Common myeloid progenitor, CD34-positive (primary cell): Measurements from ENCODE around the gene DGKB.

ENCODE experiments used
- CTCF ChIA-PET: fragments of 350-600 bp; sonication (Branson Sonifier 250); formaldehyde crosslinking; loops from one replicate; lab custom pipeline; 2021; ENCODE audit warnings: antibody characterized with exemption; lab: Charles Lee
- POLR2A ChIA-PET: fragments of 350-600 bp; sonication (Branson Sonifier 250); formaldehyde crosslinking; loops from one replicate; lab custom pipeline; 2021; ENCODE audit warnings: antibody characterized with exemption; lab: Charles Lee
- DNase-seq, 3 donors: peaks; one replicate each; pipeline versions ENCODE4 v3.0.0 to v3.0.0-alpha.2; 2013
- H3K27ac ChIP-seq, 2 experiments: 1 replicate in 1 of 2; 2 replicates in 1 of 2; pipeline ENCODE4 v1.7.0; 2013; ENCODE audit warnings: inconsistent platforms in 2 of 2, low read length in 2 of 2, mild to moderate bottlenecking in 2 of 2, low read depth in 1 of 2, moderate library complexity in 1 of 2; ENCODE audit not compliant: severe bottlenecking in 2 of 2, insufficient read depth in 1 of 2, poor library complexity in 1 of 2
- H3K27me3 ChIP-seq, 5 experiments: replicated peaks in 2 of 5; 1 replicate in 3 of 5; 2 replicates in 2 of 5; pipeline versions ENCODE4 v1.6.1 to v1.7.0; 2013; ENCODE audit warnings: low read length in 4 of 5, mild to moderate bottlenecking in 2 of 5, moderate library complexity in 2 of 5, inconsistent platforms in 1 of 5; ENCODE audit not compliant: insufficient read depth in 5 of 5, control insufficient read depth in 4 of 5
- H3K36me3 ChIP-seq, 4 experiments: 1 replicate in 2 of 4; 2 replicates in 2 of 4; pipeline versions ENCODE4 v1.6.1 to v1.7.0; 2013; ENCODE audit warnings: low read length in 3 of 4, control low read depth in 1 of 4, mild to moderate bottlenecking in 1 of 4; ENCODE audit not compliant: control insufficient read depth in 4 of 4, insufficient read depth in 4 of 4
- H3K4me1 ChIP-seq, 4 experiments: 1 replicate in 3 of 4; 2 replicates in 1 of 4; pipeline versions ENCODE4 v1.6.1 to v1.7.1; 2013; ENCODE audit warnings: low read length in 3 of 4, mild to moderate bottlenecking in 3 of 4, control low read depth in 1 of 4, inconsistent platforms in 1 of 4, moderate library complexity in 1 of 4; ENCODE audit not compliant: control insufficient read depth in 4 of 4, insufficient read depth in 4 of 4; ENCODE audit errors: control extremely low read depth in 1 of 4
- H3K4me3 ChIP-seq, 7 experiments: 1 replicate in 4 of 7; 2 replicates in 3 of 7; pipeline versions ENCODE4 v1.5.1 to v1.7.0; 2013; ENCODE audit warnings: mild to moderate bottlenecking in 7 of 7, low read length in 6 of 7, moderate library complexity in 6 of 7, inconsistent platforms in 2 of 7, low read depth in 2 of 7, control low read depth in 1 of 7; ENCODE audit not compliant: insufficient read depth in 4 of 7, control insufficient read depth in 1 of 7; ENCODE audit errors: extremely low read depth in 1 of 7
- H3K9me3 ChIP-seq, 5 experiments: 1 replicate in 4 of 5; 2 replicates in 1 of 5; pipeline versions ENCODE4 v1.6.1 to v1.7.1; 2013; ENCODE audit warnings: low read length in 4 of 5, mild to moderate bottlenecking in 2 of 5, inconsistent platforms in 1 of 5, low read depth in 1 of 5, moderate library complexity in 1 of 5; ENCODE audit not compliant: control insufficient read depth in 4 of 5, insufficient read depth in 2 of 5; ENCODE audit errors: control extremely low read depth in 1 of 5
- WGBS: methylation state at CpG from one replicate; pipeline ENCODE4 v1.1.5; 2013; ENCODE audit not compliant: insufficient coverage; 5-methylcytosine and 5-hydroxymethylcytosine counted together

DGKB gene

GRCh38 chr7:14430926-14431325 is 471.6 kb downstream of the DGKB start:
- no peak for DNase-seq
- Histone ChIP-seq H3K27me3 (no peaks in the 10 kb centered on the region), H3K4me3 (no peak overlapping the region), H3K9me3 (no peaks in the 10 kb centered on the region), H3K4me1 (no peaks in the 10 kb centered on the region), H3K36me3 (no peaks in the 10 kb centered on the region), H3K27ac (no peak overlapping the region)
- ChIA-PET CTCF (no interaction called here), POLR2A (no interaction called here)
- WGBS: 88% methylated on average over 1 of the region's 3 CpGs

- no peaks in the 10 kb centered on the region for H3K9me3 ChIP-seq
- ChIA-PET CTCF (no interaction called here), POLR2A (no interaction called here)
- no peak for DNase-seq
- H3K27ac ChIP-seq: no peak overlapping the region
- no CpG with 5 or more reads among the region's 1 CpG for WGBS
- H3K4me3 ChIP-seq: no peak overlapping the region
- H3K27me3 ChIP-seq: no peaks in the 10 kb centered on the region
- no peaks in the 10 kb centered on the region for H3K36me3 ChIP-seq
- H3K4me1 ChIP-seq: no peaks in the 10 kb centered on the region
Measured at GRCh38 chr7:14425559-14425958, 477.0 kb downstream of the DGKB start.

- DNase-seq: no peak
- no peaks in the 10 kb centered on the region for H3K36me3 ChIP-seq
- POLR2A ChIA-PET: no interaction called here
- CTCF ChIA-PET: no interaction called here
- no peak overlapping the region for H3K27ac ChIP-seq
- H3K4me3 ChIP-seq: no peak overlapping the region
- no peaks in the 10 kb centered on the region for H3K9me3 ChIP-seq
- H3K27me3 ChIP-seq: no peaks in the 10 kb centered on the region
- no peaks in the 10 kb centered on the region for H3K4me1 ChIP-seq
- no CpG with 5 or more reads among the region's 1 CpG for WGBS
Measured at GRCh38 chr7:14424675-14425074, 477.9 kb downstream of the DGKB start.

- DNase-seq: no peak
- Histone ChIP-seq H3K27ac (no peak overlapping the region), H3K4me1 (no peaks in the 10 kb centered on the region), H3K9me3 (no peaks in the 10 kb centered on the region), H3K27me3 (no peaks in the 10 kb centered on the region), H3K4me3 (no peak overlapping the region), H3K36me3 (no peaks in the 10 kb centered on the region)
- ChIA-PET POLR2A (no interaction called here), CTCF (no interaction called here)
- 92% methylated on average over 4 of the region's 5 CpGs for WGBS
Measured at GRCh38 chr7:14420768-14421167, 481.8 kb downstream of the DGKB start.

- Histone ChIP-seq H3K27me3 (no peaks in the 10 kb centered on the region), H3K27ac (no peak overlapping the region), H3K4me1 (no peaks in the 10 kb centered on the region), H3K9me3 (no peaks in the 10 kb centered on the region), H3K4me3 (no peak overlapping the region), H3K36me3 (no peaks in the 10 kb centered on the region)
- 100% methylated on average over 1 of the region's 2 CpGs for WGBS
- ChIA-PET POLR2A (no interaction called here), CTCF (no interaction called here)
- DNase-seq: no peak
Measured at GRCh38 chr7:14419531-14419930, 483.0 kb downstream of the DGKB start.

- ChIA-PET POLR2A (no interaction called here), CTCF (no interaction called here)
- H3K27ac ChIP-seq: no peak overlapping the region
- H3K4me1 ChIP-seq: no peaks in the 10 kb centered on the region
- H3K36me3 ChIP-seq: no peaks in the 10 kb centered on the region
- no peak for DNase-seq
- no peaks in the 10 kb centered on the region for H3K9me3 ChIP-seq
- no peaks in the 10 kb centered on the region for H3K27me3 ChIP-seq
- no CpG with 5 or more reads among the region's 1 CpG for WGBS
- H3K4me3 ChIP-seq: no peak overlapping the region
Measured at GRCh38 chr7:14418633-14419032, 483.9 kb downstream of the DGKB start.

GRCh38 chr7:14414274-14414986 is 488.1 kb downstream of the DGKB start:
- no peaks in the 10 kb centered on the region for H3K9me3 ChIP-seq
- ChIA-PET POLR2A (no interaction called here), CTCF (interaction anchor here (0.6 to 1.3 kb wide), 2 partner anchors 11 to 474 kb away, joined by 3 read pairs; no protein-coding TSS in a partner anchor)
- H3K4me3 ChIP-seq: no peak overlapping the region
- H3K36me3 ChIP-seq: no peaks in the 10 kb centered on the region
- no peak overlapping the region for H3K27ac ChIP-seq
- no peak for DNase-seq
- 100% methylated on average over 1 of the region's 3 CpGs for WGBS
- no peaks in the 10 kb centered on the region for H3K4me1 ChIP-seq
- H3K27me3 ChIP-seq: no peaks in the 10 kb centered on the region
